Measurements from ENCODE around the gene FOXC2.

FOXC2 gene

GRCh38 chr16:86590501-86591144 is 24.0 kb downstream of the FOXC2 start:
- DNase-seq (ENCODE audit: low read depth) = no peak

- DNase-seq (ENCODE audit: low read depth) = no peak
Measured at GRCh38 chr16:86591270-86591669, 24.6 kb downstream of the FOXC2 start.

- DNase-seq (ENCODE audit: low read depth) = no peak
Measured at GRCh38 chr16:86593913-86594620, 27.4 kb downstream of the FOXC2 start.

GRCh38 chr16:86594721-86595120 is 28.1 kb downstream of the FOXC2 start:
- DNase-seq (ENCODE audit: low read depth) = no peak

- DNase-seq (ENCODE audit: low read depth) = no peak
Measured at GRCh38 chr16:86595983-86596605, 29.5 kb downstream of the FOXC2 start.

- DNase-seq (ENCODE audit: low read depth) = no peak
Measured at GRCh38 chr16:86597126-86597879, 30.7 kb downstream of the FOXC2 start.

GRCh38 chr16:86597880-86598606 is 31.4 kb downstream of the FOXC2 start:
- DNase-seq (ENCODE audit: low read depth) = no peak

GRCh38 chr16:86598607-86599565 is 32.3 kb downstream of the FOXC2 start:
- DNase-seq (ENCODE audit: low read depth) = no peak

GRCh38 chr16:86601356-86601755 is 34.7 kb downstream of the FOXC2 start:
- DNase-seq (ENCODE audit: low read depth) = no peak

- DNase-seq (ENCODE audit: low read depth) = no peak
Measured at GRCh38 chr16:86602521-86602920, 35.9 kb downstream of the FOXC2 start.

- peak; percentile 20 for DNase-seq (ENCODE audit: low read depth)
Measured at GRCh38 chr16:86604436-86605193, 38.0 kb downstream of the FOXC2 start.

GRCh38 chr16:86605950-86606349 is 39.3 kb downstream of the FOXC2 start:
- DNase-seq (ENCODE audit: low read depth) = no peak

- DNase-seq (ENCODE audit: low read depth) = no peak
Measured at GRCh38 chr16:86608301-86608747, 41.7 kb downstream of the FOXC2 start.

GRCh38 chr16:86609115-86609514 is 42.5 kb downstream of the FOXC2 start:
- DNase-seq (ENCODE audit: low read depth) = no peak

- DNase-seq (ENCODE audit: low read depth) = no peak
Measured at GRCh38 chr16:86609661-86610060, 43.0 kb downstream of the FOXC2 start.

- DNase-seq (ENCODE audit: low read depth) = no peak
Measured at GRCh38 chr16:86610779-86611524, 44.3 kb downstream of the FOXC2 start.

- DNase-seq (ENCODE audit: low read depth) = no peak
Measured at GRCh38 chr16:86611525-86611855, 44.9 kb downstream of the FOXC2 start.

- no peak for DNase-seq (ENCODE audit: low read depth)
Measured at GRCh38 chr16:86611941-86612340, 45.3 kb downstream of the FOXC2 start.

GRCh38 chr16:86614699-86615098 is 48.1 kb downstream of the FOXC2 start:
- no peak for DNase-seq (ENCODE audit: low read depth)

All from activated T-helper 9 cell treated with anti-CD3 and anti-CD28 coated beads, Interleukin-2, amount 50 U/mL, for 16 hours (primary cell).